ENCODE results near the gene CDA. TPM values are rescaled to one million over a fixed set of nuclear protein-coding genes. Genes with fewer than 3 reads are reported as not detected.

The CDA gene
- total RNA-seq, 4 donors from 2014 or later: 2.3 to 12.2 (median 5.0) TPM

DNA sequence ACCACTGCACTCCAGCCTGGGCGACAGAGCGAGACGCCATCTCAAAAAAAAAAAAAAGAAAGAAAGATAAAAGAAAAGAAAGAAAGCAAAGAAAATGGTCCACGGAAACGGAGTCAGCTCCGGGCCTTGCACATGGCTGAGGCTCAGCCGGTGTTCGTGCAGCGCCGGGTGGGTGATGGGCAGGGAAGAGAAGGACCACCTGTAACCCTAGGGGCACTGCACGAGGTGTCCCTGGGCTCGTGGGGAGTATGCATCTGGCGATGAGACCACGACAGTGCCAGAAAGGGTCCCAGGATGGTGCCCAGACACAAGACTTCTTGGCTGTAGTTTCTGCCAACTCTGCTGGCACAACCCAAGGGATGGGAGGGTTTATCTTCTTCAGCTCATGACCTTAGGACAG, 5.8 kb downstream of the CDA start:
- TF ChIP-seq POLR2A (IDR thresholded peaks at IDR 0.05): no peak
- TF ChIP-seq, protein P1, sequence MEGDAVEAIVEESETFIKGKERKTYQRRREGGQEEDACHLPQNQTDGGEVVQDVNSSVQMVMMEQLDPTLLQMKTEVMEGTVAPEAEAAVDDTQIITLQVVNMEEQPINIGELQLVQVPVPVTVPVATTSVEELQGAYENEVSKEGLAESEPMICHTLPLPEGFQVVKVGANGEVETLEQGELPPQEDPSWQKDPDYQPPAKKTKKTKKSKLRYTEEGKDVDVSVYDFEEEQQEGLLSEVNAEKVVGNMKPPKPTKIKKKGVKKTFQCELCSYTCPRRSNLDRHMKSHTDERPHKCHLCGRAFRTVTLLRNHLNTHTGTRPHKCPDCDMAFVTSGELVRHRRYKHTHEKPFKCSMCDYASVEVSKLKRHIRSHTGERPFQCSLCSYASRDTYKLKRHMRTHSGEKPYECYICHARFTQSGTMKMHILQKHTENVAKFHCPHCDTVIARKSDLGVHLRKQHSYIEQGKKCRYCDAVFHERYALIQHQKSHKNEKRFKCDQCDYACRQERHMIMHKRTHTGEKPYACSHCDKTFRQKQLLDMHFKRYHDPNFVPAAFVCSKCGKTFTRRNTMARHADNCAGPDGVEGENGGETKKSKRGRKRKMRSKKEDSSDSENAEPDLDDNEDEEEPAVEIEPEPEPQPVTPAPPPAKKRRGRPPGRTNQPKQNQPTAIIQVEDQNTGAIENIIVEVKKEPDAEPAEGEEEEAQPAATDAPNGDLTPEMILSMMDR (IDR thresholded peaks at IDR 0.05): no peak
- Histone ChIP-seq H3K27ac (no peak overlapping the region), H3K4me3 (no peak overlapping the region), H3K27me3 (no peaks in the 10 kb centered on the region), H3K36me3 (no peaks in the 10 kb centered on the region), H3K9me3 (no peaks in the 10 kb centered on the region), H3K4me1 (no peaks in the 10 kb centered on the region)
- no peak for DNase-seq
- intact Hi-C loops (cut with DNase I; ENCODE audit: low total_unique reads): no loop called here

DNA sequence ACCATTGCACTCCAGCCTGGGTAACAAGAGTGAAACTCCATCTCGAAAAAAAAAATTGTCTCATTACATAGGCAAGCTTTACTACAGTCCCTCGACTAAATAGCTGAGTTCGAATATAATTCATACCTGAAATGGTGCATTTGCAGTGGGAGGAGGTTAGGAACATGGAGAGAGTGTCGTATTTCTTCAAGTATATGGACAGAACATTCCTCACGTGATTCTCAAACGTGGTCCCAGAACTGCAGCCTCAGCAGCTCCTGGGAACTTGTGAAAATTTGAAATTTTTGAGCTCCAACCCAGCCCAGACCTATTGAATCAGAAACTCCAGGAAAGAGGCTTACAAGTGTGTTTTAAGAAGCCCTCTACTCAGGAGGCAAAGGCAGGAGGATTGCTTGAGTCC, 7.2 kb downstream of the CDA start:
- TF ChIP-seq, protein P1 (IDR thresholded peaks at IDR 0.05): no peak
- no peak for TF ChIP-seq POLR2A (IDR thresholded peaks at IDR 0.05)
- no peak for DNase-seq
- intact Hi-C loops (cut with DNase I; ENCODE audit: low total_unique reads): no loop called here
- no peaks in the 10 kb centered on the region for H3K27me3 ChIP-seq
- no peaks in the 10 kb centered on the region for H3K36me3 ChIP-seq
- no peaks in the 10 kb centered on the region for H3K4me1 ChIP-seq
- no peaks in the 10 kb centered on the region for H3K9me3 ChIP-seq
- no peak overlapping the region for H3K27ac ChIP-seq
- H3K4me3 ChIP-seq: no peak overlapping the region

DNA sequence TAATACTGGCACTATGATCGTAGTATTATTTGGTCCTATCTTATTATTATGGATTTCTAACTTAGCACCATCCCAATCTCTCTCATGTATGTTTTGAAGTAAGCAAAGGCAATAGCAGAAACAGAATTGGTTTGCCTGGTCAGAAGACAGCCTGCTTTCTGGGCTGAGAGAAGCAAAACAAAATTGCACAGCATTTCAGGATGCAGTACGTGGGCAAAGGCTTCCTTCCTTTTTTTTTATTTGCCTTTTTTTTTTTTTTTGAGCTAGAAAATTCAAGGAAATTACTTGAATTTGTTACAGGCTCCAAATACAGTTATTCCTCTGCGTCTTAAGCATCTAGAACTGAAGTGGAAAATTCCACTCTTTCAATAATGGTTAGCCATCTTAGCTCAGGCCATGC, 8.8 kb downstream of the CDA start:
- intact Hi-C loops (cut with DNase I; ENCODE audit: low total_unique reads): no loop called here
- TF ChIP-seq POLR2A (IDR thresholded peaks at IDR 0.05): peak in 1 of 2 donors; percentile 11
- TF ChIP-seq, protein P1 (IDR thresholded peaks at IDR 0.05): no peak
- no peaks in the 10 kb centered on the region for H3K4me1 ChIP-seq
- H3K36me3 ChIP-seq: no peaks in the 10 kb centered on the region
- H3K27ac ChIP-seq: peak overlapping the region; percentile 50 to 70
- H3K27me3 ChIP-seq: no peaks in the 10 kb centered on the region
- H3K4me3 ChIP-seq: no peak overlapping the region
- H3K9me3 ChIP-seq: no peaks in the 10 kb centered on the region
- DNase-seq: no peak

DNA sequence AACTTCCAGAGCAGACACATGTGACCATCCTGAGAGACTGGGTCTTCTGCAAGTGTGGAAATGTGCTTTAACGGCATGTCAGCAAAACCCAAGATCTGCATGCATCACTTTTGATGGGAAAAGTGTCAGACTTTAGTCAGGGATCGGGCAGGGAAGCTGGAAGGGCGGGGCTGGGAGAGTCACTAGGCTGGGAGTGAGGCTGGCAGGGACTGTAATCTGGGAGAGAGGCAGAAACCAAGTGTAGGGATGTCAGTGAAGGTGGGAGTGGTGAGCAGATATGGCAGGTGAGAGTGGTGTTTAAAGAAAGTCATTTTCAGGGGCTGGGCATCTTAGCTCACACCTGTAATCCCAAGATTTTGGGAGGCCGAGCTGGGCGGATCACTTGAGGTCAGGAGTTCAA, 11.3 kb downstream of the CDA start:
- intact Hi-C loops (cut with DNase I; ENCODE audit: low total_unique reads): no loop called here
- DNase-seq: no peak

DNA sequence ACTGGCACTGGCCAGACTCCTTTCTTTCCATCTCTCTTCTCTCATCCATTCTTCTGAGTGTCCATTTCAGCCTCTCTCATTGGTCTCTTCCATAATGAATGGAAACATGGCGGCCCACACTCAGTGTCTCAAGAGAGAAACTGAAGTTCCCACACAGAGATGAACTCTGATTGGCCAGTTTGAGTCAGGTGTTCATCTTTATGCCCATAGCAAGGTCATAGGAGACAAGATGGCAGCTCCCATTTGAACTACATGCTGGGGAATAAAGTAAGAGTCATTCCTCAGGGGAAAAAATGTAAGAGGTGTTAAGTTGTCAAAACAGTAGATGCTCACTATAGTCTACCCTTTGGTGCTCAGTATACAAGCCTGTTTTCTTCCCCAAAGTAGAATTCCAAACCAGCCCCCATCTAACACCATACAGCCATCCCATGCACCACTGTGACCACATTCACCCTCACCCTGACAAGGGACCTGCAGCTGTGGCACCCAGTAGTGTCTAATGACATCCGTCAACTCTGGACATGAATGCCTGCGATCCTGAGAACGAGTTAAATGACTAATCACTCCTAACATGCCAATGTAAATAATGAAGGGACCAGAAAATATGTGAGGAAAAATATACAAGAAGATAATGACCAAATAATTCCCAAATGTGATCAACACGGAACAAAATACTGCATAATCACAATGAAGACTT, 12.4 kb downstream of the CDA start:
- H3K4me1 ChIP-seq: no peaks in the 10 kb centered on the region
- intact Hi-C loops (cut with DNase I; ENCODE audit: low total_unique reads): no loop called here
- no peak overlapping the region for H3K27ac ChIP-seq
- no peak for TF ChIP-seq POLR2A (IDR thresholded peaks at IDR 0.05)
- TF ChIP-seq, protein P1 (IDR thresholded peaks at IDR 0.05): no peak
- H3K9me3 ChIP-seq: no peaks in the 10 kb centered on the region
- no peaks in the 10 kb centered on the region for H3K27me3 ChIP-seq
- DNase-seq: no peak
- H3K36me3 ChIP-seq: no peaks in the 10 kb centered on the region
- H3K4me3 ChIP-seq: no peak overlapping the region

More for the DNA sequence above, 11.3 kb downstream of the CDA start:
- Histone ChIP-seq H3K27me3 (no peaks in the 10 kb centered on the region), H3K27ac (no peak overlapping the region), H3K4me1 (no peaks in the 10 kb centered on the region), H3K4me3 (no peak overlapping the region), H3K9me3 (no peaks in the 10 kb centered on the region), H3K36me3 (no peaks in the 10 kb centered on the region)
- TF ChIP-seq, protein P1 (IDR thresholded peaks at IDR 0.05): no peak
- no peak for TF ChIP-seq POLR2A (IDR thresholded peaks at IDR 0.05)
